Neural cell (in vitro differentiated cells): ENCODE data around the gene DOHH. TPM values are rescaled to one million over a fixed set of nuclear protein-coding genes. Genes with fewer than 3 reads are reported as not detected.

Experiments used
- H2AFZ ChIP-seq: fragments of 200-600, 300-800 bp; sonication (generic), shearing (Covaris generic); 2 replicates; pipeline ENCODE4 v1.6.0; 2014; ENCODE audit warnings: low read depth, mild to moderate bottlenecking, antibody characterized with exemption, low read length, moderate library complexity
- H3F3A ChIP-seq: fragments of 200-600 bp; shearing (Covaris generic); 2 replicates; pipeline ENCODE4 v1.6.1; 2016; ENCODE audit warnings: mild to moderate bottlenecking, moderate library complexity, mixed read lengths, antibody characterized with exemption, low read length; ENCODE audit not compliant: insufficient read depth, poor library complexity, severe bottlenecking
- H3K27ac ChIP-seq: fragments of 200-600, 300-800 bp; sonication (generic), shearing (Covaris generic); 2 replicates; pipeline ENCODE4 v1.5.1; 2014; ENCODE audit warnings: mild to moderate bottlenecking, low read length, moderate library complexity
- H3K27me3 ChIP-seq: fragments of 300-800, 200-600 bp; sonication (generic), shearing (Covaris generic); 2 replicates; pipeline ENCODE4 v1.6.0; 2014; ENCODE audit warnings: mild to moderate bottlenecking, low read depth, low read length, moderate library complexity; ENCODE audit not compliant: insufficient read depth
- H3K36me3 ChIP-seq: fragments of 300-800, 200-600 bp; sonication (generic), shearing (Covaris generic); 2 replicates; pipeline ENCODE4 v1.5.1; 2014; ENCODE audit warnings: mild to moderate bottlenecking, antibody characterized with exemption, low read length, moderate library complexity; ENCODE audit not compliant: insufficient read depth
- H3K4me2 ChIP-seq: fragments of 300-800, 200-600 bp; sonication (generic), shearing (Covaris generic); 2 replicates; pipeline ENCODE4 v1.6.0; 2014; ENCODE audit warnings: mild to moderate bottlenecking, low read length
- H3K4me3 ChIP-seq: fragments of 300-800, 200-600 bp; sonication (generic), shearing (Covaris generic); 2 replicates; pipeline ENCODE4 v1.5.1; 2014; ENCODE audit warnings: mild to moderate bottlenecking, low read length, moderate library complexity
- H3K79me2 ChIP-seq: fragments of 200-600 bp; shearing (Covaris generic); replicated peaks from 2 replicates; pipeline ENCODE4 v1.6.0; 2014; ENCODE audit warnings: mild to moderate bottlenecking, low read length, moderate library complexity; ENCODE audit not compliant: insufficient read depth
- H3K9ac ChIP-seq: fragments of 300-800, 200-600 bp; sonication (generic), shearing (Covaris generic); 2 replicates; pipeline ENCODE4 v1.6.1; 2016; ENCODE audit warnings: mild to moderate bottlenecking, low read length, mixed read lengths
- H3K9me2 ChIP-seq: fragments of 200-600 bp; shearing (Covaris generic); 2 replicates; pipeline ENCODE4 v1.6.1; 2016; ENCODE audit warnings: mild to moderate bottlenecking, low read length, mixed read lengths; ENCODE audit not compliant: insufficient read depth
- H3K9me3 ChIP-seq: fragments of 200-600, 300-800 bp; sonication (generic), shearing (Covaris generic); 2 replicates; pipeline ENCODE4 v1.6.1; 2016; ENCODE audit warnings: mild to moderate bottlenecking, mixed run types, low read length, moderate library complexity, mixed read lengths
- H4K20me1 ChIP-seq: fragments of 200-600 bp; shearing (Covaris generic); 2 replicates; pipeline ENCODE4 v1.6.1; 2016; ENCODE audit warnings: mild to moderate bottlenecking, mixed run types; ENCODE audit not compliant: insufficient read depth
- EP300 ChIP-seq: fragments of 450-650 bp; conservative IDR thresholded peaks from 2 replicates; pipeline ENCODE4 v1.6.1; 2014; ENCODE audit warnings: antibody characterized with exemption, mild to moderate bottlenecking, moderate library complexity; ENCODE audit not compliant: poor library complexity, severe bottlenecking
- EZH2 ChIP-seq: fragments of 200-600, 300-800 bp; shearing (Covaris generic), sonication (generic); IDR thresholded peaks from 2 replicates; pipeline ENCODE4 v1.6.1; 2014; ENCODE audit warnings: antibody characterized with exemption, low read length, borderline replicate concordance, mild to moderate bottlenecking; ENCODE audit not compliant: insufficient read depth, poor library complexity, severe bottlenecking
- MXI1 ChIP-seq: fragments of 450-650 bp; conservative IDR thresholded peaks from 2 replicates; pipeline ENCODE4 v1.6.1; 2014; ENCODE audit warnings: antibody characterized with exemption, mild to moderate bottlenecking; ENCODE audit not compliant: poor library complexity, severe bottlenecking
- POLR2AphosphoS5 ChIP-seq: IDR thresholded peaks from 2 replicates; pipeline ENCODE4 v1.6.1; 2012
- RAD21 ChIP-seq: fragments of 450-650 bp; conservative IDR thresholded peaks from 2 replicates; pipeline ENCODE4 v1.6.1; 2014; ENCODE audit warnings: antibody characterized with exemption, mild to moderate bottlenecking, moderate library complexity
- SMC3 ChIP-seq: fragments of 450-650 bp; conservative IDR thresholded peaks from 2 replicates; pipeline ENCODE4 v1.6.1; 2014; ENCODE audit warnings: antibody characterized with exemption, mild to moderate bottlenecking, moderate library complexity; ENCODE audit not compliant: poor library complexity
- TAF1 ChIP-seq: IDR thresholded peaks from 2 replicates; pipeline ENCODE4 v1.6.1; 2012; ENCODE audit warnings: low read depth
- polyA plus RNA-seq: library from polyadenylated mRNA; depleted of rRNA; stranded (reverse); fragments of >200 nt; gene quantifications from 2 replicates; pipeline ENCODE4 v1.2.3, GENCODE V29; 2014
- TF ChIP-seq, protein P1 (sequence below): IDR thresholded peaks from 2 replicates; pipeline ENCODE4 v1.6.1; 2012; ENCODE audit warnings: borderline replicate concordance
- TF ChIP-seq, protein P2 (sequence below): fragments of 450-650 bp; IDR thresholded peaks from 2 replicates; pipeline ENCODE4 v1.5.1; 2014; ENCODE audit warnings: antibody characterized with exemption, mild to moderate bottlenecking, moderate library complexity; ENCODE audit not compliant: poor library complexity, severe bottlenecking

The DOHH gene
- polyA plus RNA-seq, 1 donor from 2014 or later: 20.3 TPM

DNA sequence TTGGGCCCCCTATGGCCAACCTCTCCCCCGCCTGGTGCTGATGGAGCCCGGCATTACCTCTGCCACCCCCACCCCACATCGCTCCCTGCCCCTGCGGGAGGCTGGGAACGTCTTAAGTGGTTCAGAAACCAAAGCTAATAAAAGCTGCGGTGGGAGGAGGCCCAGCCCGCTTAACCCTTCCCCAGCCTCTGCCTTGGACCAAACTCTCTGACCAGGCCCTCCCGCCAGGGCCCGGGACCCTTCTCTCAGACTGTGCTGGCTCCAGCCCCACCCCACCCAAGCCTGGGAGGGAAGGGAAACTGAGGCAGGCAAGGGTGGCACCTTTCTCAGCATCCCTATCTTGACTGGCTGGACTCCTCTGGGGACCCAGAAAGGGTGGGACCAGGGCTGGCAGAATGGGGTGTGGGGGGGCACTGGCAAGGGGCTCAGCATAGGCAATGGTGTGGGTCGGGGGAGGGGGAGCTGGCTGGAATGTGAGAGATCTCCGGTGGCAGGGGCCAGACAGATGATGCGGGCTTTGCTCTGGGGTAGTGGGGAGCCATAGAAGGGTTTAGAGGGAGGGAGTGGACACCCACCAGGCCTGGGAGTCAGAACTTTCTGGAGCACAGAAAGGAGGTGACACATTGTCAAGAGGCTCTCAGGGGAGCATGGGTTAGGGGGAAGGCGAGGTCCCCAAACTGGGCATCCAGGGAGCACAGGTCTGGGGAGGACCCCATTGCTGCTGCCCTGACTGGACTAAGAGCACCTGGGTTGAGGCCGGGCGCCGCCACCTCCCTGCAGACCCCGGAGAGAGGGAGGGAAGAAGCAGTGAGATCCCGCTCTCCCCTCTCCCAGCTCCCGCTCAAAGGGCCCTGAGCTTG is 42.0 kb downstream of the DOHH start:
- Histone ChIP-seq H3K27me3 (peaks cover 13% of the 10 kb centered on the region), H3K4me3 (no peak overlapping the region), H3K9me2 (no peaks in the 10 kb centered on the region), H3K9ac (no peak overlapping the region), H3K27ac (no peak overlapping the region), H3K79me2 (no peaks in the 10 kb centered on the region), H2AFZ (no peak overlapping the region), H3K4me2 (no peak overlapping the region), H4K20me1 (no peaks in the 10 kb centered on the region), H3K36me3 (no peaks in the 10 kb centered on the region), H3K9me3 (no peaks in the 10 kb centered on the region), H3F3A (no peaks in the 10 kb centered on the region)
- TF ChIP-seq, protein P1, sequence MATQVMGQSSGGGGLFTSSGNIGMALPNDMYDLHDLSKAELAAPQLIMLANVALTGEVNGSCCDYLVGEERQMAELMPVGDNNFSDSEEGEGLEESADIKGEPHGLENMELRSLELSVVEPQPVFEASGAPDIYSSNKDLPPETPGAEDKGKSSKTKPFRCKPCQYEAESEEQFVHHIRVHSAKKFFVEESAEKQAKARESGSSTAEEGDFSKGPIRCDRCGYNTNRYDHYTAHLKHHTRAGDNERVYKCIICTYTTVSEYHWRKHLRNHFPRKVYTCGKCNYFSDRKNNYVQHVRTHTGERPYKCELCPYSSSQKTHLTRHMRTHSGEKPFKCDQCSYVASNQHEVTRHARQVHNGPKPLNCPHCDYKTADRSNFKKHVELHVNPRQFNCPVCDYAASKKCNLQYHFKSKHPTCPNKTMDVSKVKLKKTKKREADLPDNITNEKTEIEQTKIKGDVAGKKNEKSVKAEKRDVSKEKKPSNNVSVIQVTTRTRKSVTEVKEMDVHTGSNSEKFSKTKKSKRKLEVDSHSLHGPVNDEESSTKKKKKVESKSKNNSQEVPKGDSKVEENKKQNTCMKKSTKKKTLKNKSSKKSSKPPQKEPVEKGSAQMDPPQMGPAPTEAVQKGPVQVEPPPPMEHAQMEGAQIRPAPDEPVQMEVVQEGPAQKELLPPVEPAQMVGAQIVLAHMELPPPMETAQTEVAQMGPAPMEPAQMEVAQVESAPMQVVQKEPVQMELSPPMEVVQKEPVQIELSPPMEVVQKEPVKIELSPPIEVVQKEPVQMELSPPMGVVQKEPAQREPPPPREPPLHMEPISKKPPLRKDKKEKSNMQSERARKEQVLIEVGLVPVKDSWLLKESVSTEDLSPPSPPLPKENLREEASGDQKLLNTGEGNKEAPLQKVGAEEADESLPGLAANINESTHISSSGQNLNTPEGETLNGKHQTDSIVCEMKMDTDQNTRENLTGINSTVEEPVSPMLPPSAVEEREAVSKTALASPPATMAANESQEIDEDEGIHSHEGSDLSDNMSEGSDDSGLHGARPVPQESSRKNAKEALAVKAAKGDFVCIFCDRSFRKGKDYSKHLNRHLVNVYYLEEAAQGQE: no peak
- TF ChIP-seq POLR2AphosphoS5 (no peak), EZH2 (no peak), MXI1 (no peak), TAF1 (no peak), EP300 (no peak), RAD21 (no peak), SMC3 (no peak)
- TF ChIP-seq, protein P2, sequence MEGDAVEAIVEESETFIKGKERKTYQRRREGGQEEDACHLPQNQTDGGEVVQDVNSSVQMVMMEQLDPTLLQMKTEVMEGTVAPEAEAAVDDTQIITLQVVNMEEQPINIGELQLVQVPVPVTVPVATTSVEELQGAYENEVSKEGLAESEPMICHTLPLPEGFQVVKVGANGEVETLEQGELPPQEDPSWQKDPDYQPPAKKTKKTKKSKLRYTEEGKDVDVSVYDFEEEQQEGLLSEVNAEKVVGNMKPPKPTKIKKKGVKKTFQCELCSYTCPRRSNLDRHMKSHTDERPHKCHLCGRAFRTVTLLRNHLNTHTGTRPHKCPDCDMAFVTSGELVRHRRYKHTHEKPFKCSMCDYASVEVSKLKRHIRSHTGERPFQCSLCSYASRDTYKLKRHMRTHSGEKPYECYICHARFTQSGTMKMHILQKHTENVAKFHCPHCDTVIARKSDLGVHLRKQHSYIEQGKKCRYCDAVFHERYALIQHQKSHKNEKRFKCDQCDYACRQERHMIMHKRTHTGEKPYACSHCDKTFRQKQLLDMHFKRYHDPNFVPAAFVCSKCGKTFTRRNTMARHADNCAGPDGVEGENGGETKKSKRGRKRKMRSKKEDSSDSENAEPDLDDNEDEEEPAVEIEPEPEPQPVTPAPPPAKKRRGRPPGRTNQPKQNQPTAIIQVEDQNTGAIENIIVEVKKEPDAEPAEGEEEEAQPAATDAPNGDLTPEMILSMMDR: no peak

DNA sequence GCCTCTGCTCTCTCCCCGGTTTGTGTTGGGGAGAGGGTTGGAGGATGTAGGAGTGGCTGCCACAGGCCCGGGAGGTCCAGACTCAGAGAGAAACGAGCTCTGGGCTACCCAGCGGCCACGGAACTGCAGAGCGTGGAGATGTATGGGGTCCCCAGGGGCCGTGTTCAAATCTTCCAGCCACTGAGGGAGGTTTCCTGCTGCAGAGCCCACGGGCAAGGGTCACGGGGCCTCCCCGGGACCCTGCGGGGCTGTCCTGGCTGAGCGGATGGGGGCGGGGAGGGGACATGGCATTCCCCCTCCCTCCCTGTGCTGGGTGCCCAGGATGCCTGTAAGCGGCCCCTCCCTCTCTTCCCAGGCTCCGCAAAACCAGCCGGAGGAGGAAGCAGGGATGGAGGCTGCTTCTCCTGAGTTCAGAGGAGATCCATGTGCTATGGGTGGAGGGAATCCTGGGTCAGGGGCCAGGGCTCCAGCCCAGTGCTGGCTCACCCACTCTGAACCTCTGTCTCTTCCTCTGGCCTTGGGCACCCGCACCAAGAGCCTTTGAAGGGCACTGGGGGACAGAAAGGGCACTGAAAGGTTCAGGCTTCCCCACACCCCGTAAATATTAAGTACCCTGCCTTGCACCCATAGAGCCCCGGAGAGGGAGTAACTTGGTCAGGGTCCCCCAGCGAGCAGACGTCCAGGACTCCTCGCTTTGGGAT is 42.8 kb downstream of the DOHH start:
- Histone ChIP-seq H3K9ac (no peak overlapping the region), H2AFZ (no peak overlapping the region), H3K36me3 (no peaks in the 10 kb centered on the region), H3K79me2 (no peaks in the 10 kb centered on the region), H3K4me2 (no peak overlapping the region), H4K20me1 (no peaks in the 10 kb centered on the region), H3K27ac (no peak overlapping the region), H3K9me2 (no peaks in the 10 kb centered on the region), H3K4me3 (no peak overlapping the region), H3K9me3 (no peaks in the 10 kb centered on the region), H3F3A (no peaks in the 10 kb centered on the region), H3K27me3 (peaks cover 5% of the 10 kb centered on the region)
- no peak for TF ChIP-seq POLR2AphosphoS5
- TF ChIP-seq, protein P1: no peak
- TF ChIP-seq EP300: no peak
- TF ChIP-seq MXI1: no peak
- no peak for TF ChIP-seq RAD21
- TF ChIP-seq TAF1: no peak
- TF ChIP-seq EZH2: no peak
- TF ChIP-seq, protein P2: no peak
